Measurements from ENCODE around the gene NAT14.
"Not testable (repeated sequence)": the region's sequence is repeated elsewhere in the genome, so short reads cannot be mapped to it uniquely, and the experiment has no call there.

The NAT14 gene

DNA sequence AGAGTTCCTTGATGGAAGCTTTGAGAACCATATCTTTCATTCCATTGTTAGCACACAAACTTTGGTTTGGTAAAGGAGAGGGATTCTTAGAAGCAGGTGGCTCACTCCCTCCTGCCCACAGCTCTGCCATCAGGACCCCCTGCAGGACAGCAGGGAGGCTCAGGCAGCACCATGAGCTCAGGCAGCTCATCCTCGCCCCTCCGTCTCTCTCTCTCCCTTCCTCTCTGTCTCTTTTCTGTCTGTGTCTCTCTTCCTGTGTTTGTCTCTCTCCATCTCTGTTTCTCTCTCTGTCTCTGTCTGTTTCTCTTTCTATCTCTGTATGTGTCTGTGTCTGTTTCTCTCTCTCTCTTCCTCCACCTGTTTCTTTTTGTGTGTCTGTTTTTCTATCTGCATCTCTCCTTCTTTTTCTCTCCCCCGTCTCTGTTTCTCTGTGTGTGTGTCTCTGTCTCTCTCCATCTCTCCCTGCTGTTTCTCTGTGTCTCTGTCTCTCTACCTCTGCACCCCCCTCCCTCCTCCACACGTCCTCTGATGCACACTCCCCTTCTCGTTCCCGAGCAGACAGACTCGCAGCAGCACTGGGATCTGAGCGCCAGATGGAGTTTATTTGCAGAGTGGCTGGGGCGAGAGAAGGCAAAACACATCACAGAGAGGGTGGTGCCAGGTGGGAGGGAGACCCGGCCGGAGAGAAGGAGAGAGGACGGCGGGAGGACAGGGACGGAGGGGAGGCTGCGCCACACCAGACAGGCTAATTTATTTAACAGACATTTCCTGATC lies 43.2 kb downstream of the NAT14 start:
- POLR2A ChIA-PET (ENCODE audit: low non-redundant PET) = no interaction called here
- DNase-seq (ENCODE audit: low spot score) = no peak
- no peak overlapping the region for H3K27ac ChIP-seq
- TF ChIP-seq, protein P1, sequence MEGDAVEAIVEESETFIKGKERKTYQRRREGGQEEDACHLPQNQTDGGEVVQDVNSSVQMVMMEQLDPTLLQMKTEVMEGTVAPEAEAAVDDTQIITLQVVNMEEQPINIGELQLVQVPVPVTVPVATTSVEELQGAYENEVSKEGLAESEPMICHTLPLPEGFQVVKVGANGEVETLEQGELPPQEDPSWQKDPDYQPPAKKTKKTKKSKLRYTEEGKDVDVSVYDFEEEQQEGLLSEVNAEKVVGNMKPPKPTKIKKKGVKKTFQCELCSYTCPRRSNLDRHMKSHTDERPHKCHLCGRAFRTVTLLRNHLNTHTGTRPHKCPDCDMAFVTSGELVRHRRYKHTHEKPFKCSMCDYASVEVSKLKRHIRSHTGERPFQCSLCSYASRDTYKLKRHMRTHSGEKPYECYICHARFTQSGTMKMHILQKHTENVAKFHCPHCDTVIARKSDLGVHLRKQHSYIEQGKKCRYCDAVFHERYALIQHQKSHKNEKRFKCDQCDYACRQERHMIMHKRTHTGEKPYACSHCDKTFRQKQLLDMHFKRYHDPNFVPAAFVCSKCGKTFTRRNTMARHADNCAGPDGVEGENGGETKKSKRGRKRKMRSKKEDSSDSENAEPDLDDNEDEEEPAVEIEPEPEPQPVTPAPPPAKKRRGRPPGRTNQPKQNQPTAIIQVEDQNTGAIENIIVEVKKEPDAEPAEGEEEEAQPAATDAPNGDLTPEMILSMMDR (conservative IDR thresholded peaks at IDR 0.05; ENCODE audit: low read depth) = no peak
- CTCF ChIA-PET = interaction anchor here (1.3 kb wide), 1 partner anchor 78 kb away, joined by 4 read pairs; the partner anchor contains the start of gene ZNF865

DNA sequence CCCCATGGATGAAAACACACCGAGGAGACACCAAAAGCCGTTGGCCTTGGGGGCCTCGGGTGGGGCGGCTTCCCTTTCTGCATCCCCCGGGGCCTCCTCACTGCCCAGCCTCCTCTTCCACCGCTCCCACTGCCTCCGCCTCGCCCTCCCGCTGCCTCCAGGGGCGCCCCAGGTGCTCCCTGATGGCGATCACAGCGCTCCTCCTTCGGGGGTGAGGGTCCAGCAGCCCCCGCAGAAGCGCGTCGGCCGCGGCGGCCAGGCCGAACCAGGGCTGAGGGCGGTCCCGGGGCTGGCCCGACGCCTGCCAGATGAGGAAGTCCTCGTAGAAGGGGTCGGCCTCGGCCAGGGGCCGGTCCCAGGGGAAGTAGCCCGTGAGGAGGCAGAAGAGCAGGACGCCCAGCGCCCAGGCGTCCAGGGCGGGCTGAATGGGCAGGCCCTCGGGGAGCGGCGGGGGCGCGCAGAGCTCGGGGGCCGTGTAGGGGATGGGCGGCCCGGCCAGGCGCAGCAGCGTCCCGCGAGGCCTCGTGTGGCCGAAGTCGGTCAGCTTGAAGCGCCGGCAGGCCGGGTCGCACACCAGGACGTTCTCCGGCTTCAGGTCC lies 44.7 kb downstream of the NAT14 start:
- no peak overlapping the region for H3K27ac ChIP-seq
- CTCF ChIA-PET = no interaction called here
- DNase-seq (ENCODE audit: low spot score) = no peak
- POLR2A ChIA-PET (ENCODE audit: low non-redundant PET) = no interaction called here
- TF ChIP-seq, protein P1 (conservative IDR thresholded peaks at IDR 0.05; ENCODE audit: low read depth) = no peak

DNA sequence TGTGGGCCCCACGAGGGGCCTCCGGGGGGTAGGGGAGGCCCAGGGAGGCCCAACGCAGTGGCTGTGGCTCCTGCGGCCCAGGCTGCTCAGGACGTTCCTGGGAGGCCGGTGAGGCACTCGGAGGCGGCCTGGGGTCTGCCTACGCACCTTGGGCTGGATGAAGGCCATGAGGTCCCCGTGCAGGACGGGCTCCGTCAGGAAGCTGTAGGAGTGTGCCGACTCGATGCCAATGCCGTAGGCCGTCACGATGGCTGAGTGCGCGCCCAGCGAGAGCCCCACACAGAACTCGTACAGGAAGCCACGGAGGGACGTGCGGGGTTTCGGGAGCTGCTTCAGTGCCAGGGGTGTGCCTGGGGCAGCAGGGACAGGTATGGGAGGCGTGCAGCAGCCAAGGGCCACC lies 46.0 kb downstream of the NAT14 start:
- TF ChIP-seq, protein P1 (conservative IDR thresholded peaks at IDR 0.05; ENCODE audit: low read depth) = no peak
- CTCF ChIA-PET = interaction anchor here (1.2 kb wide), 1 partner anchor 27 kb away, joined by 3 read pairs; no protein-coding TSS in a partner anchor
- no peak overlapping the region for H3K27ac ChIP-seq
- no peak for DNase-seq (ENCODE audit: low spot score)
- POLR2A ChIA-PET (ENCODE audit: low non-redundant PET) = no interaction called here

DNA sequence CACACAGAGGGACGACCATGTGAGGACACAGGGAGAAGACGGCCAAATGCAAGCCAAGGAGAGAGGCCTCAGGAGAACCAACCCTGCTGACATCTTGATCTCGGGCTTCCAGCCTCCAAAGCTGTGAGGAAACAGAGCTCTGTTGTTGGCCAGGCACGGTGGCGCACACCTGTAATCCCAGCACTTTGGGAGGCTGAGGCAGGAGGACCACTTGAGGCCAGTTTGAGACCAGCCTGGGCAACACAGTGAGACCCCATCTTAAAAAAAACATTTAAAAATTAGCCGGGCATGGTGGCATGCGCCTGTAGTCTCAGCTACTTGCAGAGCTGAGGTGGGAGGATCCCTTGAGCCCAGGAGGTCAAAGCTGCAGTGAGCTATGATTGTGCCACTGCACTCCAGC lies 49.3 kb downstream of the NAT14 start:
- POLR2A ChIA-PET (ENCODE audit: low non-redundant PET) = not testable (repeated sequence)
- CTCF ChIA-PET = interaction anchor here (0.7 kb wide), 1 partner anchor 67 kb away, joined by 3 read pairs; no protein-coding TSS in a partner anchor

DNA sequence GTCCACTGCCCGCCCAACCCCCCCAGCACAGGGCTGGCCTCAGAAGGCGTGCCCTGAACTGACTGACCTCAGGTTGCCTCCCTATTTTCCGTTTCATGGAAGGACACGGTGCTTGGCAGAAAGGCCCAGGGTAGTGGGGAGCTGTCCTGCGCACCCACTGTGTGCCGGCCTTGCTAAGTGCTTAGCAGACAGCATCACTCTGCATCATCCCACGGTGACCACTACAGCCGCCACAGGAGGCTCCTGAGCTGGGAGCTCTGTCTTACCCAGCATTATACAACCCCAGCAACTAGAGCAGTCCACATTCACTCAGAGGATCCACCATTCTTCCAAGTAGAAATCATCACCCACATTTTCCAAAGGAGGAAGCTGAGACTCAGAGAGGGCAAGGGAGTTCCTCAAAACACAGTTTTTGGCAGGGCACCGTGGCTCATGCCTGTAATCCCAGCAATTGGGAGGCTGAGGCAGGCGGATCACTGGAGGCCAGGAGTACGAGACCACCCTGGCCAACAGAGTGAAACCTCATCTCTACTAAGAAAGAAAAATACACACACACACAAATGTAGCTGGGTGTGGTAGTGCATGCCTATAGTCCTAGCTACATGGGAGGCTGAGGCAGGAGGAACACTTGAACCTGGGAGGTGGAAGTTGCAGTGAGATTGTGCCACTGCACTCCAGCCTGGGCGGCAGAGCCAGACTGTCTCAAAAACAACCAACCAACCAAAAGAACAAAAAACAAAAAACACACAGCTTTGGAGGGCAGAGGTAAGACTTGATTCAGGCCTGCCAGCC lies 50.4 kb downstream of the NAT14 start:
- TF ChIP-seq, protein P1 (conservative IDR thresholded peaks at IDR 0.05; ENCODE audit: low read depth) = no peak
- no peak for DNase-seq (ENCODE audit: low spot score)
- ChIA-PET POLR2A (ENCODE audit: low non-redundant PET) (interaction anchor here (0.5 kb wide), 1 partner anchor 31 kb away, joined by 6 read pairs; no protein-coding TSS in a partner anchor), CTCF (no interaction called here)
- H3K27ac ChIP-seq = no peak overlapping the region

More for the DNA sequence above, 49.3 kb downstream of the NAT14 start:
- not testable (repeated sequence) for H3K27ac ChIP-seq; DNase-seq (ENCODE audit: low spot score)

DNA sequence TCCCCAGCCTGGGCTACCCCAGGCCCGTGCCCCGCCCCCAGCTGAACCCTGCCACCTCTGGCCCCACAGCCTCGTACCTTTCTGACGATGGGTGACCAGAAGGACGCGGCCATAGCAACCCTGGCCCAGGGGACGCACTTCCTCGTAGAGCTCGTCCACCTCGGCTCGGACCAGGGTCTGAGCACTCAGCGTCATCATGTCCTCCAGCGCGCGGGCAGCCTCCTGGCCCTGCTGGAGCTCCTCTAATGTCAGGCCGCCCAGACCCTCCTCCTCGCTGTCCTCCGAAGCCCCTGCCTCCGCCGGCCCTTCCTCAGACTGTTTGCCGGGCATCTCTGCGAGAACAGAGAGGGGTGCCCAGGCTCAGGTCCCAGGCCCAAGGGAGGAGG lies 51.0 kb downstream of the NAT14 start:
- ChIA-PET CTCF (no interaction called here), POLR2A (ENCODE audit: low non-redundant PET) (interaction anchor here (0.5 kb wide), 1 partner anchor 30 kb away, joined by 6 read pairs; no protein-coding TSS in a partner anchor)
- H3K27ac ChIP-seq = no peak overlapping the region
- TF ChIP-seq, protein P1 (conservative IDR thresholded peaks at IDR 0.05; ENCODE audit: low read depth) = no peak
- no peak for DNase-seq (ENCODE audit: low spot score)

Measured in RWPE1 (cell line).